Endodermal cell (in vitro differentiated cells): Measurements from ENCODE around the gene CADM1. TPM values are rescaled to one million over a fixed set of nuclear protein-coding genes. Genes with fewer than 3 reads are reported as not detected.
A peak's percentile ranks its signal among the peaks of the same experiment; 100 is the strongest.

Source experiments
- DNase-seq: peaks from one replicate; pipeline ENCODE4 v3.0.0-alpha.2; 2017
- H3K27ac ChIP-seq: 2 replicates; pipeline ENCODE4 v1.5.1; 2013; ENCODE audit warnings: mild to moderate bottlenecking, low read depth, low read length, moderate library complexity
- H3K27me3 ChIP-seq: 2 replicates; pipeline ENCODE4 v1.6.1; 2013; ENCODE audit warnings: mild to moderate bottlenecking, low read length, moderate library complexity; ENCODE audit not compliant: insufficient read depth, control insufficient read depth, poor library complexity, severe bottlenecking
- H3K36me3 ChIP-seq: 2 replicates; pipeline ENCODE4 v1.7.0; 2013; ENCODE audit warnings: mild to moderate bottlenecking, low read length, moderate library complexity; ENCODE audit not compliant: control insufficient read depth, insufficient read depth
- H3K4me1 ChIP-seq: one replicate; pipeline ENCODE4 v1.7.0; 2013; ENCODE audit warnings: low read length; ENCODE audit not compliant: control insufficient read depth, insufficient read depth
- H3K4me3 ChIP-seq: 2 replicates; pipeline ENCODE4 v1.5.1; 2013; ENCODE audit warnings: mild to moderate bottlenecking, low read length, moderate library complexity
- H3K9ac ChIP-seq: 2 replicates; pipeline ENCODE4 v1.6.1; 2013; ENCODE audit warnings: mild to moderate bottlenecking, low read length, moderate library complexity; ENCODE audit not compliant: poor library complexity, severe bottlenecking; ENCODE audit errors: extremely low read depth
- H3K9me3 ChIP-seq: 2 replicates; pipeline ENCODE4 v1.6.1; 2013; ENCODE audit warnings: mild to moderate bottlenecking, low read length, moderate library complexity; ENCODE audit not compliant: control insufficient read depth
- H3K27ac Mint-ChIP-seq: 2 replicates; pipeline ENCODE4 v1.8.0; 2020; ENCODE audit warnings: mixed read lengths
- H3K27me3 Mint-ChIP-seq: 2 replicates; pipeline ENCODE4 v1.8.0; 2021; ENCODE audit warnings: mild to moderate bottlenecking, mixed read lengths; ENCODE audit not compliant: insufficient read depth
- H3K36me3 Mint-ChIP-seq: 2 replicates; pipeline ENCODE4 v1.8.0; 2020; ENCODE audit warnings: low read depth, mixed read lengths
- H3K4me1 Mint-ChIP-seq: 2 replicates; pipeline ENCODE4 v1.8.0; 2020; ENCODE audit warnings: mixed read lengths
- H3K4me3 Mint-ChIP-seq: 2 replicates; pipeline ENCODE4 v1.8.0; 2020; ENCODE audit warnings: mild to moderate bottlenecking, moderate library complexity, mixed read lengths
- H3K9me3 Mint-ChIP-seq: 2 replicates; pipeline ENCODE4 v1.8.0; 2020; ENCODE audit warnings: mild to moderate bottlenecking, mixed read lengths
- CTCF ChIP-seq: fragments of 200-600 bp; sonication (generic); conservative IDR thresholded peaks from 2 replicates; pipeline ENCODE4 v1.5.0; 2021; ENCODE audit warnings: antibody characterized with exemption, mild to moderate bottlenecking
- WGBS, 2 experiments: methylation state at CpG; one replicate each; pipeline versions ENCODE4 v1.1.5 to v1.1.7; 2013; ENCODE audit warnings: missing lambda C conversion rate in 2 of 2, mixed read lengths in 1 of 2; ENCODE audit not compliant: insufficient coverage in 1 of 2, insufficient read length in 1 of 2; 5-methylcytosine and 5-hydroxymethylcytosine counted together
- total RNA-seq, 2 donors: library from RNA; stranded (reverse); fragmentation: NEBNext Ultra II Directional in 1 of 2; extraction: Animal tissue kit (Norgen Biotek cat#: 25700) in 1 of 2; gene quantifications; 2 replicates in 1 of 2; 3 replicates in 1 of 2; pipeline ENCODE4 v1.2.1, GENCODE V29; 2021

CADM1 gene
- total RNA-seq, 2 donors from 2014 or later, result 76.3 to 88.2 TPM

- H3K36me3 Mint-ChIP-seq, result peaks cover 16% of the 10 kb centered on the region
- Histone ChIP-seq H3K27me3 (no peaks in the 10 kb centered on the region), H3K36me3 (peaks cover 29% of the 10 kb centered on the region), H3K9me3 (no peaks in the 10 kb centered on the region), H3K4me3 (no peak overlapping the region), H3K27ac (no peak overlapping the region), H3K9ac (no peak overlapping the region), H3K4me1 (no peaks in the 10 kb centered on the region)
- DNase-seq, result no peak
- H3K9me3 Mint-ChIP-seq, result no peaks in the 10 kb centered on the region
- H3K4me3 Mint-ChIP-seq, result no peak overlapping the region
- WGBS, 2 experiments, result 91 to 95% methylated on average over 4 to 8 of the region's 8 CpGs
- TF ChIP-seq CTCF, result no peak
- peaks cover 31% of the 10 kb centered on the region for H3K4me1 Mint-ChIP-seq
- no peak overlapping the region for H3K27ac Mint-ChIP-seq
- H3K27me3 Mint-ChIP-seq, result no peaks in the 10 kb centered on the region
These were observed 286.4 kb downstream of the CADM1 start for GRCh38 chr11:115217726-115218311.

GRCh38 chr11:115215694-115216617, 288.3 kb downstream of the CADM1 start:
- Mint-ChIP-seq H3K27me3 (no peaks in the 10 kb centered on the region), H3K9me3 (no peaks in the 10 kb centered on the region), H3K4me1 (peaks cover 29% of the 10 kb centered on the region), H3K27ac (no peak overlapping the region), H3K4me3 (no peak overlapping the region), H3K36me3 (peaks cover 22% of the 10 kb centered on the region)
- 74 to 93% methylated on average over 8 to 11 of the region's 11 CpGs for WGBS, 2 experiments
- peak; percentile 77 for DNase-seq
- Histone ChIP-seq H3K4me3 (no peak overlapping the region), H3K27me3 (no peaks in the 10 kb centered on the region), H3K27ac (no peak overlapping the region), H3K9ac (no peak overlapping the region), H3K9me3 (no peaks in the 10 kb centered on the region), H3K36me3 (peaks cover 29% of the 10 kb centered on the region), H3K4me1 (no peaks in the 10 kb centered on the region)
- peak; percentile 71 for TF ChIP-seq CTCF

- DNase-seq, result no peak
- Mint-ChIP-seq H3K9me3 (no peaks in the 10 kb centered on the region), H3K27me3 (no peaks in the 10 kb centered on the region), H3K36me3 (peaks cover 22% of the 10 kb centered on the region), H3K4me1 (peaks cover 29% of the 10 kb centered on the region), H3K4me3 (no peak overlapping the region), H3K27ac (no peak overlapping the region)
- peak; percentile 47 for TF ChIP-seq CTCF
- Histone ChIP-seq H3K27me3 (no peaks in the 10 kb centered on the region), H3K9ac (no peak overlapping the region), H3K36me3 (peaks cover 29% of the 10 kb centered on the region), H3K27ac (no peak overlapping the region), H3K4me3 (no peak overlapping the region), H3K4me1 (no peaks in the 10 kb centered on the region), H3K9me3 (no peaks in the 10 kb centered on the region)
- 94 to 98% methylated on average over 4 to 7 of the region's 7 CpGs for whole genome bisulfite sequencing, 2 experiments
These were observed 289.5 kb downstream of the CADM1 start for GRCh38 chr11:115214644-115215234.
